ENCODE data around the gene AK2.
"Not testable (repeated sequence)": the region's sequence is repeated elsewhere in the genome, so short reads cannot be mapped to it uniquely, and the experiment has no call there.

AK2 gene

DNA sequence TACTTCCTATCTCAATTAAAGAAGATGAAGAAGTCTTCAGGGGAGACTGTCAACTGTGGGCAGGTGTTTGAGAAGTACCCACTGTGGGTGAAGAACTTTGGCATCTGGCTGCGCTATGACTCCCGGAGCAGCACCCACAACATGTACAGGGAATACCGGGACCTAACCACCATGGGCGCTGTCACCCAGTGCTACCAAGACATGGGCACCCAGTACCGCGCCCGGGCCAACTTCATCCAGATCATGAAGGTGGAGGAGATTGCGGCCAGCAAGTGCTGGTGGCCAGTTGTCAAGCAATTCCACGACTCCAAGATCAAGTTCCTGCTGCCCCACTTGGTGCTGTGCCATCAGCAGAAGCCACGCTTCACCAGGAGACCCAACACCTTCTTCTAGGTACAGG lies 56.6 kb downstream of the AK2 start:
- CTCF ChIA-PET: no interaction called here
- POLR2A ChIA-PET: no interaction called here
- no peak for TF ChIP-seq FOXM1 (IDR thresholded peaks at IDR 0.05; ENCODE audit: borderline replicate concordance)
- TF ChIP-seq LEF1 (IDR thresholded peaks at IDR 0.05; ENCODE audit: borderline replicate concordance): no peak
- TF ChIP-seq FOXA1 (IDR thresholded peaks at IDR 0.05): no peak
- no peak for TF ChIP-seq ZNF384 (IDR thresholded peaks at IDR 0.05)
- no peak for TF ChIP-seq BHLHE40 (IDR thresholded peaks at IDR 0.05; ENCODE audit: borderline replicate concordance)
- no peak for TF ChIP-seq NFRKB (IDR thresholded peaks at IDR 0.05)
- no peak for TF ChIP-seq HDGF (IDR thresholded peaks at IDR 0.05; ENCODE audit: borderline replicate concordance)
- TF ChIP-seq ELF4 (IDR thresholded peaks at IDR 0.05): no peak
- TF ChIP-seq TARDBP (IDR thresholded peaks at IDR 0.05): no peak
- TF ChIP-seq CTBP1 (IDR thresholded peaks at IDR 0.05; ENCODE audit: borderline replicate concordance): no peak
- TF ChIP-seq ARNT (IDR thresholded peaks at IDR 0.05): no peak
- no peak for TF ChIP-seq PKNOX1 (IDR thresholded peaks at IDR 0.05)
- TF ChIP-seq SUZ12 (IDR thresholded peaks at IDR 0.05): no peak
- TF ChIP-seq L3MBTL2 (conservative IDR thresholded peaks at IDR 0.05): no peak
- TF ChIP-seq FOXK2 (IDR thresholded peaks at IDR 0.05): no peak
- TF ChIP-seq SP1 (IDR thresholded peaks at IDR 0.05): no peak
- no peak for DNase-seq (ENCODE audit: extremely low spot score)

DNA sequence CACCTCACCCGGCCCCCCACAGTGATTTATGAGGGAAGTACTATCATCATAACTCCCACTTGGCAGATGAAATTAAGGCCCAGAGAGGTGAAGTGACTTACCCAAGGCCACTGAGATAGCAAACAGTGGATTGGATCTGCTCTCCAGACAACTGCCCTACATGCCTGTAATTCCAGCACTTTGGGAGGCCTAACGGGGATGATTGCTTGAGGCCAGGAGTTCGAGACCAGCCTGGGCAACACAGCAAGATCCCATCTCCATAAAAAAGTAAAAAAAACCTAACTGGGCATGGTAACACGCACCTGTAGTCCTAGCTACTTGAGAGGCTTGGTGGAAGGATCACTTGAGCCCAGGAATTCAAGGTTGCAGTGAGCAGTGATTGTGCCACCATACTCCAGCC lies 57.8 kb downstream of the AK2 start:
- POLR2A ChIA-PET: no interaction called here
- no peak for DNase-seq (ENCODE audit: extremely low spot score)
- TF ChIP-seq SP1 (IDR thresholded peaks at IDR 0.05) (no peak), ZNF384 (IDR thresholded peaks at IDR 0.05) (no peak), FOXA1 (IDR thresholded peaks at IDR 0.05) (no peak), NFRKB (IDR thresholded peaks at IDR 0.05) (no peak), PKNOX1 (IDR thresholded peaks at IDR 0.05) (no peak), CTBP1 (IDR thresholded peaks at IDR 0.05; ENCODE audit: borderline replicate concordance) (no peak), L3MBTL2 (conservative IDR thresholded peaks at IDR 0.05) (no peak), TARDBP (IDR thresholded peaks at IDR 0.05) (no peak), SUZ12 (IDR thresholded peaks at IDR 0.05) (no peak), LEF1 (IDR thresholded peaks at IDR 0.05; ENCODE audit: borderline replicate concordance) (no peak), FOXK2 (IDR thresholded peaks at IDR 0.05) (no peak), FOXM1 (IDR thresholded peaks at IDR 0.05; ENCODE audit: borderline replicate concordance) (no peak), HDGF (IDR thresholded peaks at IDR 0.05; ENCODE audit: borderline replicate concordance) (no peak), ELF4 (IDR thresholded peaks at IDR 0.05) (no peak), ARNT (IDR thresholded peaks at IDR 0.05) (no peak), BHLHE40 (IDR thresholded peaks at IDR 0.05; ENCODE audit: borderline replicate concordance) (no peak)
- CTCF ChIA-PET: no interaction called here

DNA sequence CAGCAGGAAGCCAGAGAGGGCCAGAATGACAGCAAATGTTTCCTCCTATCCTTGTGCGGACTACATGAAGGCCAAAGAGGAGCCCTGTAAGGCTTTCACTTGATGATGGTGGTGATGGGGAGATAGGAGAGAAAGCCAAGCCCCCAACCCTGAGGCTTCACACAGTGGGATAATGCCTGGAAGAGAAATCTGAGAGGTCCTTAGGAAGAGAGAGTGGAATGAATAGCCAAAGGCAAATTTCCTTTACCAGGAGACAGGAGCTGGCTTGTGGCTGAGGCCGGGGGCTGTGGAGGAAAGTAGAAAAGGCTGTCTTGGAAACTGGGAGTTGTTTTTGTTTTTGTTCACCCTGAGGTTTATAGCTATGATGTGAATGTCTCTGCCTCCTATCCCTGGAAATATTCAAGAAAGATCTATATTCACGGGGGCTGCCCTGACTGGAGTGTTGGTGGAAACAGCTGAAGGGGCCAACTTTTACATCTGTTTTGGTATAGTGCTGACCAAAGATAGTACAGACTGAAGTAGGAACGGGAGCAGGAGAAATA lies 59.1 kb downstream of the AK2 start:
- CTCF ChIA-PET: no interaction called here
- POLR2A ChIA-PET: interaction anchor here (0.6 to 1.0 kb wide), 3 partner anchors 10 to 19 kb away, joined by 3 read pairs; partner anchors contain the start of gene RNF19B
- no peak for DNase-seq (ENCODE audit: extremely low spot score)
- TF ChIP-seq ELF4 (IDR thresholded peaks at IDR 0.05): no peak
- no peak for TF ChIP-seq SP1 (IDR thresholded peaks at IDR 0.05)
- no peak for TF ChIP-seq FOXA1 (IDR thresholded peaks at IDR 0.05)
- TF ChIP-seq PKNOX1 (IDR thresholded peaks at IDR 0.05): no peak
- no peak for TF ChIP-seq NFRKB (IDR thresholded peaks at IDR 0.05)
- no peak for TF ChIP-seq LEF1 (IDR thresholded peaks at IDR 0.05; ENCODE audit: borderline replicate concordance)
- no peak for TF ChIP-seq FOXM1 (IDR thresholded peaks at IDR 0.05; ENCODE audit: borderline replicate concordance)
- no peak for TF ChIP-seq HDGF (IDR thresholded peaks at IDR 0.05; ENCODE audit: borderline replicate concordance)

GRCh38 chr1:32975055-32975454 lies 61.6 kb downstream of the AK2 start:
- POLR2A ChIA-PET: interaction anchor here (0.6 kb wide), 1 partner anchor 10 kb away, joined by 3 read pairs; the partner anchor contains the start of gene RNF19B
- CTCF ChIA-PET; DNase-seq (ENCODE audit: extremely low spot score): not testable (repeated sequence)

GRCh38 chr1:32973458-32973857 lies 63.2 kb downstream of the AK2 start:
- CTCF ChIA-PET; DNase-seq (ENCODE audit: extremely low spot score); POLR2A ChIA-PET: not testable (repeated sequence)

DNA sequence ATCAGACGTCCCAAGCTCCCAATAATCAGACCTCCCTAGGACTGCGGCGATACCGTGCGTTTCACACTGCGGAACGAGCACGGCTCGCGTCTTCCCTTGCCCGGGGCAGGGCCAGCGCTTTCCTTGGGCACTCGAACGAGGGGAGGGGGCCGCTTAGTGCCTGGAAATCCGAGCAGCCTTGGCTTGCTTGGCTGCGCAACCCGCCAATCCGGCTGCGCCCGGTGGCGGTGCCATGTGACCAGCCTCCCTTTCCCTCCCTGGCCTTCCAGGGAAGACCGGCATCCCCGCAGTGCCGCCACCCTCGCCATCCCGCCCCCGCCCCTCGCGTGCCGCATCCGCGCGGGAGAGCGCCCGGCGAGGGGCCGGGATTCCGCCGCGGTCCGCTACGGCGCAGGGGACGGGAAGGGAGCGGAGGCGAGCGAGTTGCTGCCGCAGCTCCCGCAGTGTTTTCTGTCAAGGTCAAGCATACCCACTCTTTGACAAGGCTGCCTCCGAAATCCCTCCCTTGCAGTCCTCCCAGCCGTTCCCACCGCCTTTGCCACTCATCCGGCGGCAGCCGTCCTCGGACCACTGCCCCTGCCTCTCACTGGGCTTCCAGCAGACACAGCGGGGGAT lies 63.8 kb downstream of the AK2 start:
- no peak for TF ChIP-seq SUZ12 (IDR thresholded peaks at IDR 0.05)
- TF ChIP-seq NFRKB (IDR thresholded peaks at IDR 0.05): no peak
- TF ChIP-seq HDGF (IDR thresholded peaks at IDR 0.05; ENCODE audit: borderline replicate concordance): 0 out of 2 replicates have a peak, but pooled peaks have one; percentile 86
- peak; percentile 86 for TF ChIP-seq L3MBTL2 (conservative IDR thresholded peaks at IDR 0.05)
- peak; percentile 53; the same call in 1 of the 2 replicates for TF ChIP-seq PKNOX1 (IDR thresholded peaks at IDR 0.05)
- TF ChIP-seq ELF4 (IDR thresholded peaks at IDR 0.05): no peak
- peak; percentile 89 for TF ChIP-seq ZNF384 (IDR thresholded peaks at IDR 0.05)
- POLR2A ChIA-PET: interaction anchor here (1.0 to 1.6 kb wide), 2 partner anchors 9 to 12 kb away, joined by 3 to 5 read pairs; no protein-coding TSS in a partner anchor
- CTCF ChIA-PET: interaction anchor here (0.6 kb wide), 1 partner anchor 48 kb away, joined by 3 read pairs; no protein-coding TSS in a partner anchor
- peak; percentile 74 for DNase-seq (ENCODE audit: extremely low spot score)
